Stimulated activated memory B cell treated with anti-CD40 and anti-IgM and Interleukin-4, amounts not matched to agents 10 μg/mL and 1 μg/mL and 100 μg/mL, for 72 hours (primary cell): Measurements from ENCODE around the gene ERBIN.
"Not testable (repeated sequence)": the region's sequence is repeated elsewhere in the genome, so short reads cannot be mapped to it uniquely, and the experiment has no call there.

Source experiments
- ATAC-seq: fragments of 150-1000 bp; cut with Tn5 transposase; 2 replicates; pipeline ENCODE4 v1.10.0; 2021
- H3K27ac Mint-ChIP-seq: one replicate; pipeline ENCODE4 v1.8.0; 2022; ENCODE audit warnings: mild to moderate bottlenecking, mixed read lengths
- H3K27me3 Mint-ChIP-seq: one replicate; pipeline ENCODE4 v1.8.0; 2022; ENCODE audit warnings: mixed read lengths
- H3K36me3 Mint-ChIP-seq: one replicate; pipeline ENCODE4 v1.8.0; 2022; ENCODE audit warnings: mixed read lengths
- H3K4me1 Mint-ChIP-seq: one replicate; pipeline ENCODE4 v1.8.0; 2022; ENCODE audit warnings: mixed read lengths
- H3K4me3 Mint-ChIP-seq: one replicate; pipeline ENCODE4 v1.8.0; 2022; ENCODE audit warnings: mild to moderate bottlenecking, moderate library complexity, mixed read lengths
- H3K9me3 Mint-ChIP-seq: one replicate; pipeline ENCODE4 v1.8.0; 2022; ENCODE audit warnings: mixed read lengths

The ERBIN gene

DNA sequence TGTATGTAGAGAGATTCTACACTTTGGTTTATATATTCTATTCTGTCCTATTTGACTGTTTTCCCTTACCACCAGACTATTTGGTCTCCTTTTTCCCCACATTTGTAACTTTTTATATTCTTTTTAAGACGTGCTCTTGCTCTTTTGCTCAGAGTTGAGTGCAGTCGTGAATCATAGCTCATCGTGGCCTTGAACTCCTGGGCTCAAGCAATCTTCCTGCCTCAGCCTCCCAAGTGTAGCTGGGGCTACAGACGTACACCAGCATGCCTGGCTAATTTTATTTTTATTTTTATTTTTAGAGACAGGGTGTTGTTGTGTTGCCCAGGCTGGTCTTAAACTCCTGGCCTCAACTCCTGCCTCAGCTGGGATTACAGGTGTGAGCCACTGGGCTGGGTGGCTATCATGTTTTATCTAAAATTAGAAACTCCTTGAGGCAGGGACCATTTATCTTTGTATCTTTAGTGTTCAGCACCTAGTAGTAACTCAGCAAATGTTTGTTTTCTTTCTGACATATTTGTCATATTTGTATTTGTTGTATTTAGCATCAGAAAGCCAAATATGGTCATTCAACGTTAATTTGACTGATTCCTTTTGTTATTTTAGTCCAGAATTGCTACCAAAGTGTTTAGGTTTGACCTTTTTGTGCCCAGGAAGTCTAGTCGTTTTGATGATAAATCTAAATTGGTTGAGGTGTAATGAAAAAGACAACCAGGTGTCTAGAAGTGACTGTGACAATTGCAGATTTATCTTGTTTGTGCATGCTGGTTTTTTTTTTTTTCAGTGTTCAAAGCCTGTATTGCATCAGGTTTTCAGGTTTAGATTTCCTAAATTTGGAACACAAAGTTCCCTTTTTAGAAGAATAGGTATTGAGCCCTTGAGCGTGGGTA lies 44.3 kb downstream of the ERBIN start:
- Mint-ChIP-seq H3K4me3 (no peak overlapping the region), H3K27me3 (no peaks in the 10 kb centered on the region), H3K36me3 (peaks cover 24% of the 10 kb centered on the region), H3K9me3 (no peaks in the 10 kb centered on the region), H3K27ac (no peak overlapping the region), H3K4me1 (peaks cover 63% of the 10 kb centered on the region)
- ATAC-seq, result no peak

DNA sequence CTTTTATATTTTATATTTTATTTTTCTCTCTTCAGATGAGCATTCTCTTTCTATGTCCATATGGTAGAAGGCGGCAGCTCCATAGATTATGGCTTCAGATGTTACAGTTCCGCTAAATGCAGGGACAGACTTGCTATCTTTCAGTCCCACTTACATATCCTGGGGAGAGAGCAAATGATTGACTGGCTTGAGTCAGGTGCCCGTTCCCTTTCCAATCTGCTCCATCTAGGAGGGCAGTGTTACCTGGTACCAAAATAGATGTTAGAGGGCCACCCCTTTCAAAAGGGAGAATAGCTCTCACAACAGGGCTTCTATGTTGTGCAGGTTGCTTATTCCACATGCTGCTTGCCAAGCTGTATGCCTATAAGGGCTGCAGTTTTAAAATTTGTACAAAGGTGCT lies 45.3 kb downstream of the ERBIN start:
- ATAC-seq, result no peak
- Mint-ChIP-seq H3K4me3 (no peak overlapping the region), H3K4me1 (peaks cover 62% of the 10 kb centered on the region), H3K27ac (no peak overlapping the region), H3K9me3 (no peaks in the 10 kb centered on the region), H3K36me3 (peaks cover 27% of the 10 kb centered on the region), H3K27me3 (no peaks in the 10 kb centered on the region)

DNA sequence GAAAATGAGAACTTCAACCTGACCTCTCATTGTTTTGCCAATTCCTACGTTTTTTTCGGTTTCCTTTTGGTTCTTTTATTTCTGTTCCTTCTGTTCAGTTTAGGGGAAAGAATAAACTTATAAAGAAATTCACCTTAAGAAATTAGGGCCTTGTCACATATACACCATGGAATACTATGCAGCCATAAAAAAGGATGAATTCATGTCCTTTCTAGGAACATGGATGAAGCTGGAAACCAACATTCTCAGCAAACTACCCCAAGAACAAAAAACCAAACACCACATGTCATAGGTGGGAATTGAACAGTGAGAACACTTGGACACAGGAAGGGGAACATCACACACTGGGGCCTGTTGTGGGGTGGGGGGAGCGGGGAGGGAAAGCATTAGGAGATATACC lies 46.5 kb downstream of the ERBIN start:
- peaks cover 24% of the 10 kb centered on the region for H3K36me3 Mint-ChIP-seq
- H3K4me1 Mint-ChIP-seq, result peaks cover 54% of the 10 kb centered on the region
- not testable (repeated sequence) for ATAC-seq, H3K27ac Mint-ChIP-seq, H3K27me3 Mint-ChIP-seq, H3K9me3 Mint-ChIP-seq, H3K4me3 Mint-ChIP-seq

DNA sequence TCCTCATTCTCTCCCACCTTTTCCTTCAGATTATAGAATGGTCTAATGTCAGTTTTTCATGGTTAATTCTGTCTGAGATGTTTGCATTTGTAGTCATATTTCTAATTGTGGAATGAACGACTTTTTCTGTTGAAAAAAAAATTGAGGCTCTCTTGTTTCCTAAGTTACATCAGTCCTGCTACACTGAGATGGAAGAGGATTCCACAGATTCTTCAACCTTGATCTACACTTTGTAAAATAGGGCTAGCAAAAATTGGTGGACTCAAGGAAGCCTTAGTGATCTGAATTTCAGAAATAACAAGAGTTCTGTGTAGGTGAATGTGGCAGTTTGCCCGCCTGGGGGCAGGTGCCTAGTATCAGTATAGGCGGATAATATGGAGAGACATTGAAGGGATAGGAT lies 51.9 kb downstream of the ERBIN start:
- peaks cover 3% of the 10 kb centered on the region for H3K9me3 Mint-ChIP-seq
- peaks cover 54% of the 10 kb centered on the region for H3K4me1 Mint-ChIP-seq
- no peak overlapping the region for H3K4me3 Mint-ChIP-seq

DNA sequence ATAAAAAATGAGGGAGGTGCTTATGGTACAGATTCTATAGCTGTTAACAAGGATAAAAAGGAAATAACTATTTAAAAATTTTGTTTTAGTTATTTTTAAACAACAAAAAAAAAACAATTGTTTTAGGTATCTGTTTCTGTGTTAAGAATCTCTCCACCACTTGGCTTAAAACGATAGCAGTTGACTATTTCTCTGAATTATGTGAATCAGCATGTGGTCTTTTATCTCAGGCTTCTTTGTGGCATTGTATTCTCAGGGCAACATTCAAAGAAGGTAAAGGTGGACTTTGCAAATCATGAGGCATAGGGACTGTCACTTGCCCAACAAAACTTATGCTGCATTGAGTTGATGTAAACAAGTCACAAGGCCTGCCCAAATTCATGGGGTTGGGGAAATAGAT lies 55.2 kb downstream of the ERBIN start:
- Mint-ChIP-seq H3K4me1 (peaks cover 57% of the 10 kb centered on the region), H3K27me3 (no peaks in the 10 kb centered on the region), H3K4me3 (no peak overlapping the region), H3K36me3 (peaks cover 24% of the 10 kb centered on the region), H3K9me3 (peaks cover 3% of the 10 kb centered on the region), H3K27ac (no peak overlapping the region)
- no peak for ATAC-seq

More for the DNA sequence above, 51.9 kb downstream of the ERBIN start:
- Mint-ChIP-seq H3K36me3 (peaks cover 35% of the 10 kb centered on the region), H3K27ac (no peak overlapping the region), H3K27me3 (no peaks in the 10 kb centered on the region)
- ATAC-seq, result no peak

DNA sequence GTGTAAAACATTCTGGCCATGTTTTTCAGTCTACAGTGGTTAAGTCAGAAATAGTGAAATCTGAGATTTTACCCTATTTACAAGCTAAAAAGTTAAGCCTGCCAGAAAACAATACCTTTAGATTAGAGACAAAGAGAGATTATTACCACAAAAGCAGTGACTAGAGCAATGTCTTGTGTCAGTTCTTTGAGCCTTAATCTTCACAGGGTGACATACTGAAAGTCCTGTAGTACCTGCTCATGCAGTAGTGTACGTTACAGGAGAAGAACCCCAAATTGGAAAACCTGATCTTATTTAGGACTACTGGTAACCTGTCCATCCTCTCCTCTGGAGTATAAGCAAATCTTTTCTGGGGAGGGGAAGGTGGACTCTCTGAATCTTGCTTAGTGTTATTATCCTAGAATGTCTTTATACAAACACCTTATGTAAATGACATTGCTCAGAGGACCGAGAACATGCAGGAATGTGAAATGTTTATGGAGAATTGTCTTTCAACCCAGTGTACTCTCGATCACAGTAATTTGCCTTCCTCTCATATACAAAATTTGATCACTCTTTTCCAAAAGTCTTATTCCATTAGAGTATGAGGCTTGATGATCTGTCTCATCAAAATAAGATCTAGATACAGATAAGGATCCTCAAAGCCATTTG lies 55.7 kb downstream of the ERBIN start:
- no peak for ATAC-seq
- H3K27ac Mint-ChIP-seq, result no peak overlapping the region
- peaks cover 57% of the 10 kb centered on the region for H3K4me1 Mint-ChIP-seq
- no peak overlapping the region for H3K4me3 Mint-ChIP-seq
- H3K36me3 Mint-ChIP-seq, result peaks cover 24% of the 10 kb centered on the region
- H3K9me3 Mint-ChIP-seq, result peaks cover 3% of the 10 kb centered on the region
- H3K27me3 Mint-ChIP-seq, result no peaks in the 10 kb centered on the region

GRCh38 chr5:65982635-65983034 lies 56.3 kb downstream of the ERBIN start:
- peaks cover 24% of the 10 kb centered on the region for H3K36me3 Mint-ChIP-seq
- no peak for ATAC-seq
- no peak overlapping the region for H3K4me3 Mint-ChIP-seq
- no peak overlapping the region for H3K27ac Mint-ChIP-seq
- H3K27me3 Mint-ChIP-seq, result no peaks in the 10 kb centered on the region
- peaks cover 57% of the 10 kb centered on the region for H3K4me1 Mint-ChIP-seq
- H3K9me3 Mint-ChIP-seq, result peaks cover 3% of the 10 kb centered on the region

DNA sequence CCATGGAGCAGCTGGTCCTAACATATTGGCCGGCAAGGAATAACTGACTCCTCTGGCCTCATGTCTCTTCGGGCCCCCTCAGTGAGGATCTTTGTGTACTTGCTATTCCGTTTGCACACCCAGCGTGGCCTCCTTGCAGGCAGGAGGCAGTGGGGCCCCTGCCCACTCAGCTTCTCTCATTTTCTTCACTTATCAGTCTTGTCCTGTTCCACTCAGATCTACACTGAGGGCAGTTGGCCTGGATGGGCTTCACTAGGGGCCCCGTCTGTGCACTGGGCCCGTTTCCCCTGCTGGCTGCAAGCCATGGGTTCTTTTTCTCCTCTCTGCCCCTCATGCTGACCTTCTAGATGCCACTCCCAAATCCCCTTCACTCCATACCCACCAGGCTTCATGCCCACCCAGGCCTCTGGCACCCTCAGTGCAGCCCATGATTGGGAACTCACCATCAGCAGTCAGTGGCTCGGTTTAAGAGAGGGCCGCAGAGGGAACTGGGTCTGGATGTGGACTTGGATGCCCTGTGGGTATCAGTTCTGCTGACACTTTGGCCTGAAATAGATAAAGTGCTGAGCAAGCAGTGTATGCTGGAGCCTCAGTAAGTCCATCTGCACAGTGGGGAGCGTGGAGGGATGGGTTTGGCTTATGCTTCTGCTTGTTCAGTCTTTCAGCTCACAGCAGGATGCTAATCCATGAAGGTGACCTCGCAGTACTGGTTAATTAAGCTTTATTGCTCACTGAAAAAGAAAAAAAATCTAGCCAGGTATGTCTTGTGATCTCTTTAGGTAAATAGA lies 57.9 kb downstream of the ERBIN start:
- H3K9me3 Mint-ChIP-seq, result peaks cover 3% of the 10 kb centered on the region
- no peak overlapping the region for H3K27ac Mint-ChIP-seq
- ATAC-seq, result no peak
- H3K4me1 Mint-ChIP-seq, result peaks cover 50% of the 10 kb centered on the region
- H3K36me3 Mint-ChIP-seq, result peaks cover 21% of the 10 kb centered on the region
- H3K4me3 Mint-ChIP-seq, result no peak overlapping the region
- no peaks in the 10 kb centered on the region for H3K27me3 Mint-ChIP-seq

- H3K36me3 Mint-ChIP-seq, result peaks cover 16% of the 10 kb centered on the region
- peaks cover 38% of the 10 kb centered on the region for H3K4me1 Mint-ChIP-seq
- no peak for ATAC-seq
- H3K27me3 Mint-ChIP-seq, result no peaks in the 10 kb centered on the region
- H3K4me3 Mint-ChIP-seq, result no peak overlapping the region
- H3K9me3 Mint-ChIP-seq, result no peaks in the 10 kb centered on the region
- no peak overlapping the region for H3K27ac Mint-ChIP-seq
Measured at GRCh38 chr5:65986050-65986451, 59.7 kb downstream of the ERBIN start.

- no peaks in the 10 kb centered on the region for H3K27me3 Mint-ChIP-seq
- ATAC-seq, result no peak
- H3K36me3 Mint-ChIP-seq, result peaks cover 16% of the 10 kb centered on the region
- H3K4me1 Mint-ChIP-seq, result peaks cover 31% of the 10 kb centered on the region
- H3K4me3 Mint-ChIP-seq, result no peak overlapping the region
- no peaks in the 10 kb centered on the region for H3K9me3 Mint-ChIP-seq
- H3K27ac Mint-ChIP-seq, result no peak overlapping the region
Measured at GRCh38 chr5:65986796-65987195, 60.4 kb downstream of the ERBIN start.

GRCh38 chr5:65987982-65988381 lies 61.6 kb downstream of the ERBIN start:
- Mint-ChIP-seq H3K4me1 (peaks cover 24% of the 10 kb centered on the region), H3K4me3 (no peak overlapping the region), H3K36me3 (peaks cover 21% of the 10 kb centered on the region), H3K9me3 (no peaks in the 10 kb centered on the region), H3K27me3 (no peaks in the 10 kb centered on the region), H3K27ac (no peak overlapping the region)
- no peak for ATAC-seq

- H3K4me1 Mint-ChIP-seq, result peaks cover 17% of the 10 kb centered on the region
- H3K27me3 Mint-ChIP-seq, result no peaks in the 10 kb centered on the region
- H3K9me3 Mint-ChIP-seq, result no peaks in the 10 kb centered on the region
- no peak overlapping the region for H3K4me3 Mint-ChIP-seq
- ATAC-seq, result no peak
- H3K27ac Mint-ChIP-seq, result no peak overlapping the region
- peaks cover 24% of the 10 kb centered on the region for H3K36me3 Mint-ChIP-seq
Measured at GRCh38 chr5:65989158-65989557, 62.8 kb downstream of the ERBIN start.

- H3K4me3 Mint-ChIP-seq, result no peak overlapping the region
- peaks cover 18% of the 10 kb centered on the region for H3K4me1 Mint-ChIP-seq
- peaks cover 46% of the 10 kb centered on the region for H3K36me3 Mint-ChIP-seq
- no peak overlapping the region for H3K27ac Mint-ChIP-seq
- H3K9me3 Mint-ChIP-seq, result no peaks in the 10 kb centered on the region
- no peak for ATAC-seq
- no peaks in the 10 kb centered on the region for H3K27me3 Mint-ChIP-seq
Measured at GRCh38 chr5:65992630-65993029, 66.3 kb downstream of the ERBIN start.

DNA sequence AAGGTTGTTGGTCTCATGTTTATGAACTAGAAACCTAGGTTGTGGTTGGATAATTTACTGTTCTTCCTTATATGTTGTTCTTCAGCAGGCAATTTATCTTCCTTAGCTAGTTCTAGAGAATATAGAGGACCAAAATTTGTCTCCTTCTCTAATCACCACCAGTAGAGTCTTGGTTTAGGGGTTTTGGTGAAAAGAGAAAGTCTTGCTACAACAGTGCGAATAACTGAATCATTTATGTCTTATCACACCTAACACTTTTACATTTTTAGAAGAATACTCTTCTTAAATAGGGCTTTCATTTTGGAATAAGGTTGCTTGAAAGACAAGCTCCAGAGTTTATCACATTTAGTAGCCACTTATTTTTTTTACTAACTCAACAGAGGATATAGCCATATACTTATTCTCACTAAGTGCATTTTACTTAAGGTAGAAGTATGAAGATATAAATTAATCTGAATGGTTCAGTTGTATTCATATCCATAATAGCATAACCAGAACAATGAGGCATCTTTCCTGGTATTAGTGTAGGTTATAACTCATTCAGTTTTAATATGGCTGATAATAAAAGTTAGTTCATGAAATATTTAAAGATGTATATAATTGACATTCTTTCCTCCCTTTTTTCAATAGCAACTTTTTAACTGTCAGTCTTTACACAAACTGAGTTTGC lies 67.9 kb downstream of the ERBIN start:
- Mint-ChIP-seq H3K4me3 (no peak overlapping the region), H3K4me1 (peaks cover 18% of the 10 kb centered on the region), H3K36me3 (peaks cover 45% of the 10 kb centered on the region), H3K27ac (no peak overlapping the region), H3K9me3 (no peaks in the 10 kb centered on the region), H3K27me3 (no peaks in the 10 kb centered on the region)
- no peak for ATAC-seq
